ENCODE measurements around the gene BRAF. TPM values are rescaled to one million over a fixed set of nuclear protein-coding genes. Genes with fewer than 3 reads are reported as not detected.
"Not testable (repeated sequence)": the region's sequence is repeated elsewhere in the genome, so short reads cannot be mapped to it uniquely, and the experiment has no call there.

The BRAF gene
- total RNA-seq, 2 experiments from 2014 or later, result 29.2 to 33.0 TPM

DNA sequence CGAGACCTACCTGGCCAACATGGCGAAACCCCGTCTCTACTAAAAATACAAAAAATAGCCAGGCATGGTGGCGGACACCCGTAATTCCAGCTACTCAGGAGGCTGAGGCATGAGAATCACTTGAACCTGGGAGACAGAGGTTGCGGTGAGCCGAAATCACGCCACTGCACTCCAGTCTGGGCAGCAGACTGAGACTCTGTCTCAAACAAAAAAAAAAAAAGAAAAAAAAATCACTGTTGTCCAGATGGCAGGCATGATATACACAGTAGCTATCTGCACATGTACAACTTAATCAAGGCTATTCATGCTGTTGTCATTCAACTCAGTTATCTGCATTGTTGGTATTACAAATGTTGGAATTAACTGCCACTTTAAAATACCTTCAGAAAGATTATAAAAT, 55.3 kb downstream of the BRAF start:
- H3K4me1 Mint-ChIP-seq (ENCODE audit: low read depth), result peaks cover 28% of the 10 kb centered on the region
- no peaks in the 10 kb centered on the region for H3K9me3 Mint-ChIP-seq
- peaks cover 14% of the 10 kb centered on the region for H3K36me3 Mint-ChIP-seq
- H3K4me3 Mint-ChIP-seq, result no peak overlapping the region
- intact Hi-C loops (cut with micrococcal nuclease), result no loop called here
- H3K27ac Mint-ChIP-seq, result no peak overlapping the region
- no peak for DNase-seq
- ChIA-PET POLR2A (no interaction called here), CTCF (no interaction called here)
- H3K27me3 Mint-ChIP-seq, result no peaks in the 10 kb centered on the region

DNA sequence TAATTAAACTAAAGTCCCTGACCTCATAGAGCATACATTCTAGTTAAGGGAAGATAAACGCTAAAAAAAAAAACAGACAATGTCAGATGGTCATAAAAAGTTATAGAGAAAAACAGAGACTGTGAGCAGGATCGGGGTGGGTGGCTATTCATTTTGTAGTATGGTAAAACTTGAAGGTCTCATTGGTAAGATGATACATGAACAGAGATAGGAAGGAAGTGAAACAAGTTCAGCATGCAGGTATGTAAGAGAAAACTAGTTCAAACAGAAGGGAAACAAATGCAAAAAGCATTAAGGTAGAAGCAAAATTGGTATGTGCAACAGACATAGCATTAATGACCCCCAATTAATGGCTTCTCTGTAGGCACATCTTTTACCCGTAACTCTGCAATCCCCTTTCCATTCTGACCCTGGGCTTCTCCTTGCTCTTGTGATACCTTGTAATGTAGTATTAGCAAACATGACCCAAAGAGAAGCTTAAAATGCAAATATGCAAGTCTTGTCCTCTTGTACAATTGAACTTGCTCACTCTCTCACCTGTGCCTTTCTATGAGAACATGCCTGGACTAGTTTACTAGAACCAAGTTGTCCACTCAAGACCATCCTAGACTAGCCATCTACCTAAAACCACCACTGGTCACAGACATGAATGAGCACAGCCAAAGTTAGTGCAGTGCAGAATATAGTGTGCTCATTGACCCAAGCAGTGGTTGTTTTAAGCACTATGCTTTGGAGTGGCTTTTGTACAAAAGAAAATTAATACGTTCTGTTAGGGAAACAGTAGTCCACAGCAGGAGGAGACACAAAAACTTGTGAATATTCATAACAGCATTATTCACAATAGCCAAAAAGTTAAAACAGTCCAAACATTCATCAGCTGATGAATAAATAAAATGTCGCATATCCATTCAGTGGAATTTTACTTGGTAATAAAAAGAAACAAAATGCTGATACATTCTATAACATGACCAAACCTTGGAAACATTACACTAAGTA, 57.0 kb downstream of the BRAF start:
- no peak overlapping the region for H3K27ac Mint-ChIP-seq
- H3K36me3 Mint-ChIP-seq, result peaks cover 9% of the 10 kb centered on the region
- no peak overlapping the region for H3K4me3 Mint-ChIP-seq
- H3K27me3 Mint-ChIP-seq, result no peaks in the 10 kb centered on the region
- intact Hi-C loops (cut with micrococcal nuclease), result no loop called here
- no peak for DNase-seq
- POLR2A ChIA-PET, result no interaction called here
- H3K9me3 Mint-ChIP-seq, result no peaks in the 10 kb centered on the region
- CTCF ChIA-PET, result no interaction called here
- peaks cover 27% of the 10 kb centered on the region for H3K4me1 Mint-ChIP-seq (ENCODE audit: low read depth)

DNA sequence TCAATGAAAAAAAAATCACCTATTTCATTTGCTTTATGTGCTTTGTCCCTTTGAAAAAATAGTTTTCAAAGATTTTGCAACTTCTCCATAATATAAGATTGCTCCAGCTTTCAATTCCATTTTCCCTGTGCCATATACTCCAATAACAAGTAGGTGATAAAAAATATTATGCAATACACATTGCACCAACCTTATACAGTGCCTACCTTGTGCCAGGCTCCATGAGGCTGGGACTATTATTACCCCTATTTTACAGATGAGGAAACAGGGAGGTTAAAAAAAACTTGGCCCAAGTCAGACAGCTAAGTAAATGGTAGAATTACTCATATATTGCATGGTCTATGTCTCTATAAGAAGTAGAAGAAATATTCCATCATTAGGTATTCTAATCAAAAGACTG, 57.8 kb downstream of the BRAF start:
- H3K4me1 Mint-ChIP-seq (ENCODE audit: low read depth), result peaks cover 29% of the 10 kb centered on the region
- no peak overlapping the region for H3K27ac Mint-ChIP-seq
- POLR2A ChIA-PET, result no interaction called here
- CTCF ChIA-PET, result no interaction called here
- H3K27me3 Mint-ChIP-seq, result no peaks in the 10 kb centered on the region
- H3K36me3 Mint-ChIP-seq, result peaks cover 9% of the 10 kb centered on the region
- no peak overlapping the region for H3K4me3 Mint-ChIP-seq
- DNase-seq, result no peak
- H3K9me3 Mint-ChIP-seq, result no peaks in the 10 kb centered on the region
- intact Hi-C loops (cut with micrococcal nuclease), result no loop called here

DNA sequence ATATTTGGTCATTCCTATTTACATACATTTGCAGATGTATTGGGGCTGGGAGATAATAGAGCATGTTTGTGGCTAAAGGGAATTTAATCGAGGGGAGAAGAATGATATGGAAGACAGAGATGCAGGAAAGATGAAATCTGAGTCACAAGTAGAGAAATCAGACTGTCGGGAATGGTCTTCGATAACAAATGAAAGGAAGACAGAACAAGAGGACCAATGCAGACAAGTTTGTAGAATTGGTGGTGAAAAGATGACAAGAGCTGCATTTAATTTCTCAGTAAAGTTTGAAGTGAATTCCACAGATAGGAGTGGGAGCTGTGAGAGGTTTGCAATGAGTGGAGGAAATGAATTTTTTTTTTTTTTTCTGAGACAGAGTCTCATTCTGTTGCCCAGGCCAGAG, 60.0 kb downstream of the BRAF start:
- ChIA-PET CTCF (no interaction called here), POLR2A (no interaction called here)
- Mint-ChIP-seq H3K4me1 (ENCODE audit: low read depth) (peaks cover 24% of the 10 kb centered on the region), H3K9me3 (no peaks in the 10 kb centered on the region), H3K4me3 (no peak overlapping the region), H3K27me3 (no peaks in the 10 kb centered on the region), H3K27ac (no peak overlapping the region), H3K36me3 (peaks cover 9% of the 10 kb centered on the region)
- intact Hi-C loops (cut with micrococcal nuclease), result no loop called here
- DNase-seq, result no peak

DNA sequence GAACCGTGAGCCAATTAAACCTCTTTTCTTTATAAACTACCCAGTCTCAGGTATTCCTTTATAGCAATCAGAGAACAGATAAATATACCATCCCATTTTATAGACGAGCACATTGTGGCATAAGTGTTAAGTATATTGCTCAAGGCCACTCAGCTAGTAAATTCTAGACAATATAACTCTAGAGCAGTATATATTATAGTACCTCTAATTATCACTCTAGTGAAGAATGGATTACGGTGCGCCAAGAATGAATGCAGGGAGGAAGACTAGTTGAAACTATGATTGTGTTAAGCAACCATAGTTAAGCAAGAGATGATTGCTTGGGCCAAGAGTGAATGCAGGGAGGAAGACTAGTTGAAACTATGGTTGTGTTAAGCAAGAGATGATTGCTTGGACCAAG, 60.9 kb downstream of the BRAF start:
- no peak for DNase-seq
- intact Hi-C loops (cut with micrococcal nuclease), result no loop called here
- Mint-ChIP-seq H3K4me1 (ENCODE audit: low read depth) (peaks cover 22% of the 10 kb centered on the region), H3K36me3 (peaks cover 6% of the 10 kb centered on the region), H3K4me3 (no peak overlapping the region), H3K9me3 (no peaks in the 10 kb centered on the region), H3K27me3 (no peaks in the 10 kb centered on the region), H3K27ac (no peak overlapping the region)
- ChIA-PET CTCF (no interaction called here), POLR2A (no interaction called here)

DNA sequence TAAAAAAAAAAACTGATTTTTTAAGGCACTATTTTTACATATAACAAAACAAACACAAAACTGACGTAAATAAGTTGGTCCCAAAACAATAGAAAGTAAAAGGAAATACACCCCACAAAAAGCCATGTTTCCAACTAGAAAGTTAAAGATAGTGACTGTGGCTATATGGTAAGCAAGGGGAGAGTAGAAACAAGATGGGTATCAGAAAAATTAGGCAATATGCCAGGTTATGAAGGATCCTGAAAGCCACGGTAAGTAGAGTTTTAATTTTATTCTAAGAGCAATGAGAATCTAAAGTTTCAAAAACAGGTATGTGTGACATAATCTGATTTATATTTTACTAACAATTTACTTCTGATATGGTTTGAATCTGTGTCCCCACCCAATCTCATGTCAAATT, 61.5 kb downstream of the BRAF start:
- no peak overlapping the region for H3K4me3 Mint-ChIP-seq
- H3K36me3 Mint-ChIP-seq, result peaks cover 3% of the 10 kb centered on the region
- no peak overlapping the region for H3K27ac Mint-ChIP-seq
- no peaks in the 10 kb centered on the region for H3K27me3 Mint-ChIP-seq
- H3K9me3 Mint-ChIP-seq, result no peaks in the 10 kb centered on the region
- POLR2A ChIA-PET, result no interaction called here
- H3K4me1 Mint-ChIP-seq (ENCODE audit: low read depth), result peaks cover 20% of the 10 kb centered on the region
- CTCF ChIA-PET, result no interaction called here
- intact Hi-C loops (cut with micrococcal nuclease), result no loop called here
- no peak for DNase-seq

DNA sequence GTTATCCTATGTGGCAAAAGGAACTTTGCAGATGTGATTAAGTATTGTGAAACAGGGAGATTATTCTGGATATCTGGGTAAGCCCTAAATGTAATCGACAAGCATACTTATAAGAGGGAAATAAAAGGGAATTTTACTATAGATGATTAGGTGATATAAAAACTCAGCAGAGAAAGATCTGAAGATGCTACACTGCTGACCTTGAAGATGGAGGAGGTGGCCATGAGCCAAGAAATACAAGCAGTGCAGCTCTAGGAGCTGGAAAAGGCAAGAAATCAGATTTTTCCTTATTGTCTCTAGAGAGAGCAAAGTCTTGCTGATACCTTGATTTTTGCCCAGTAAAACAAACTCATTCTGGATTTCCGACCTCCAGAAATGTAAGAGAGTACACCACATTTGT, 67.7 kb downstream of the BRAF start:
- intact Hi-C loops (cut with micrococcal nuclease), result no loop called here
- no peak for DNase-seq
- H3K27me3 Mint-ChIP-seq, result no peaks in the 10 kb centered on the region
- no peak overlapping the region for H3K4me3 Mint-ChIP-seq
- H3K36me3 Mint-ChIP-seq, result no peaks in the 10 kb centered on the region
- ChIA-PET POLR2A (no interaction called here), CTCF (no interaction called here)
- H3K4me1 Mint-ChIP-seq (ENCODE audit: low read depth), result peaks cover 35% of the 10 kb centered on the region
- no peaks in the 10 kb centered on the region for H3K9me3 Mint-ChIP-seq
- H3K27ac Mint-ChIP-seq, result no peak overlapping the region

DNA sequence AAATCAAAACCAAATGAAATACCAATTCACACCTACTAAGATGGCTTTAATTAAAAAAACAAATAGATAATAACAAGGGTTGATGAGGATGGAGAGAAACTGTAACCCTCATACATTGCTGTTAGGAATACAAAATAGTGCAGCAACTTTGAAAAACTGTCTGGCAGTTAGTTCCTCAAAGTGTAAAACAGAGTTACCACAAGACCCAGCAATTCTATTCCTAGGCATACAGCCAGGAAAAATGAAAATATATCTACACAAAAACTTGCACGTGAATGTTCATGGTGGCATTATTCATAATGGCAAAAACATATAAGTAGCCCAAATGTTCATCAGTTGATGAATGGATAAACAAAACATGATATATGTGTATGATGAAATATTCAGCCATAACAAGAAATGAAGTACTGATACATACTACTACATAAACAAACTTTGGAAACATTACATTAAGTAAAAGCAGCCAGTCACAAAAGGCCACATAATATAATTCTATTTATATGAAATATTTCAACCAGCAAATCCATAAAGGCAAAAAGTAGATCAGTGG, 83.5 kb downstream of the BRAF start:
- Mint-ChIP-seq H3K27ac (no peak overlapping the region), H3K27me3 (no peaks in the 10 kb centered on the region), H3K36me3 (peaks cover 22% of the 10 kb centered on the region), H3K9me3 (no peaks in the 10 kb centered on the region), H3K4me1 (ENCODE audit: low read depth) (no peaks in the 10 kb centered on the region), H3K4me3 (no peak overlapping the region)
- ChIA-PET POLR2A (no interaction called here), CTCF (no interaction called here)
- DNase-seq, result no peak
- intact Hi-C loops (cut with micrococcal nuclease), result no loop called here

DNA sequence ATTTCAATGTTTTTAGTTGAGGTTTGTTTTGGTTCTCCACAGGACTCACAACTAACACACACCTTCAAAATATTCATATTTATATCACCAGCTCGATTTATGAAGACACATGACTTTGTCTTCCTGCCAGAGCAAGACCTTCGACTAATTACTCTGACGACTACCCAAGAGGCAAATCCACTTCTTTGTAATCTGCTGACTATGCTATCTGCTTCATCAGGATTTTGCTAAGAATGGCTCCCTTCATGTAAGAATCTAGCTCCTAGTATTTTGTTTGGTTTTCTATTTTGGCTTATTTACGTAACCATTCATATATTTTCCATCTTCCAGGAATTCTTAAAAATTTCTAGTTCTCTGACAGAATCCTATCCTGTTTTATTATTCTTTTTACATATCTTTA, 93.0 kb downstream of the BRAF start:
- no peaks in the 10 kb centered on the region for H3K9me3 Mint-ChIP-seq
- ChIA-PET POLR2A (no interaction called here), CTCF (interaction anchor here (1.2 kb wide), 1 partner anchor 21 kb away, joined by 4 read pairs; no protein-coding TSS in a partner anchor)
- no peaks in the 10 kb centered on the region for H3K4me1 Mint-ChIP-seq (ENCODE audit: low read depth)
- intact Hi-C loops (cut with micrococcal nuclease), result no loop called here
- DNase-seq, result no peak
- H3K4me3 Mint-ChIP-seq, result no peak overlapping the region
- no peak overlapping the region for H3K27ac Mint-ChIP-seq
- H3K27me3 Mint-ChIP-seq, result no peaks in the 10 kb centered on the region
- H3K36me3 Mint-ChIP-seq, result peaks cover 16% of the 10 kb centered on the region

DNA sequence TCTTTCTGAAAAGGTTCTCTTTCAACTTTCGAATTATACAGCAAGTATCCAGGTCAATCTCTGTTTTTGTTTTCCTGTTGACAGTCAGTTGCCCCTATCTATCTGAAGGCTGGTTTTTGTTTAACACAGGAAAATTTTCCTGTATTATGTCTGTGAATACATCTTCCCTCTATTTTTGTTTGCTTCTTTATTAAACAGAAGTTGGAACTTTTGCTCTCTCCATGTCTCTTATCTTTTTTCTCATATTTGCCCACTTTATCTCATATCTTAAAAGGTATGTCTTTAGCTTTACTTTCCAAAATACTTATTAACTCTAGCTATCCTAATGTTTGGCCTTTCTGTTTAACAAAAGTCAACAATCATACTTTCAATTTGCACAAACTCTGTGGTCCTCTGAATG, 95.0 kb downstream of the BRAF start:
- H3K9me3 Mint-ChIP-seq, result no peaks in the 10 kb centered on the region
- CTCF ChIA-PET, result interaction anchor here (1.1 to 1.5 kb wide), 2 partner anchors 18 to 181 kb away, joined by 3 to 11 read pairs; no protein-coding TSS in a partner anchor
- no peak overlapping the region for H3K4me3 Mint-ChIP-seq
- no peaks in the 10 kb centered on the region for H3K27me3 Mint-ChIP-seq
- no peak for DNase-seq
- H3K27ac Mint-ChIP-seq, result no peak overlapping the region
- POLR2A ChIA-PET, result interaction anchor here (0.8 kb wide), 1 partner anchor 184 kb away, joined by 3 read pairs; no protein-coding TSS in a partner anchor
- peaks cover 14% of the 10 kb centered on the region for H3K36me3 Mint-ChIP-seq
- no peaks in the 10 kb centered on the region for H3K4me1 Mint-ChIP-seq (ENCODE audit: low read depth)
- intact Hi-C loops (cut with micrococcal nuclease), result no loop called here

DNA sequence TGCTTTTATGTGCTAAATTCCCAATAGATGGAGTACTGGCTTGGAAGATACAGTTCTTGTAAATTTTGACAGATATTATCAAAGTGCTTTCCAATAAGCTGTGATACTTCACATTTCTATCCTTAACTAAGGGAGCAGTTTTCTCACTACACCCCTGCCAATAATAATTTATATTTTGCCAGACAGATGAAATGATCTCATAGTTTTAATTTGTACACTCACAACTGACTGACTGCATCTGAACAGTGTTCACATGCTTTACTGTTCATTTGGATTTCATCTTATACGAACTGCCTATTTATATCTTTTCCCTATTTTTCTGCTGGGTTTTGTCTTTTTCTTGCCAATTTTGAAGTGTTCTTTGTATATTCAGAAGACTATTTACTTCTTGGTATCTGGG, 96.0 kb downstream of the BRAF start:
- H3K4me3 Mint-ChIP-seq, result no peak overlapping the region
- no peak overlapping the region for H3K27ac Mint-ChIP-seq
- intact Hi-C loops (cut with micrococcal nuclease), result no loop called here
- DNase-seq, result no peak
- POLR2A ChIA-PET, result no interaction called here
- H3K36me3 Mint-ChIP-seq, result peaks cover 11% of the 10 kb centered on the region
- no peaks in the 10 kb centered on the region for H3K9me3 Mint-ChIP-seq
- no peaks in the 10 kb centered on the region for H3K4me1 Mint-ChIP-seq (ENCODE audit: low read depth)
- CTCF ChIA-PET, result no interaction called here
- no peaks in the 10 kb centered on the region for H3K27me3 Mint-ChIP-seq

DNA sequence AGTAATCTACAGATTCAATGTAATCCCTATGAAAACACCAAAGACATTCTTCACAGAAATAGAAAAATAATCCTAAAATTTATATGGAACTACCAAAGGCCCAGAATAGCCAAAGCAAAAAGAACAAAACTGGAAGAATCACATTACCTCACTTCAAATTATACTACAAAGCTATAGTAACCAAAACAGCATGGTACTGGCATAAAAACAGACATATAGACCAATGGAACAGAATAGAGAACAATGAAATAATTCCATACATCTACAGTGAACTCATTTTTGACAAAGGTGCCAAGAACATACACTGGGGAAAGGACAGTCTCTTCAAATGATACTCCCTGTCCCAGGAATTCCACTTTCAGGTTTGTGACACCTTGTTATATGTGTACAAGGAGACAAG, 107.3 kb downstream of the BRAF start:
- H3K4me1 Mint-ChIP-seq (ENCODE audit: low read depth); DNase-seq; POLR2A ChIA-PET; CTCF ChIA-PET; intact Hi-C loops (cut with micrococcal nuclease); H3K4me3 Mint-ChIP-seq; H3K27ac Mint-ChIP-seq; H3K27me3 Mint-ChIP-seq: not testable (repeated sequence)
- peaks cover 13% of the 10 kb centered on the region for H3K36me3 Mint-ChIP-seq
- H3K9me3 Mint-ChIP-seq, result peaks cover 13% of the 10 kb centered on the region

All from activated CD4-positive, alpha-beta memory T cell treated with anti-CD3 and anti-CD28 coated beads for 36 hours (primary cell).